ENCODE measurements around the gene ZNF598. TPM values are rescaled to one million over a fixed set of nuclear protein-coding genes. Genes with fewer than 3 reads are reported as not detected.

ZNF598 gene
- total and polyA plus RNA-seq, 4 experiments from 2014 or later = 3.1 to 49.8 (median 29.3) TPM

DNA sequence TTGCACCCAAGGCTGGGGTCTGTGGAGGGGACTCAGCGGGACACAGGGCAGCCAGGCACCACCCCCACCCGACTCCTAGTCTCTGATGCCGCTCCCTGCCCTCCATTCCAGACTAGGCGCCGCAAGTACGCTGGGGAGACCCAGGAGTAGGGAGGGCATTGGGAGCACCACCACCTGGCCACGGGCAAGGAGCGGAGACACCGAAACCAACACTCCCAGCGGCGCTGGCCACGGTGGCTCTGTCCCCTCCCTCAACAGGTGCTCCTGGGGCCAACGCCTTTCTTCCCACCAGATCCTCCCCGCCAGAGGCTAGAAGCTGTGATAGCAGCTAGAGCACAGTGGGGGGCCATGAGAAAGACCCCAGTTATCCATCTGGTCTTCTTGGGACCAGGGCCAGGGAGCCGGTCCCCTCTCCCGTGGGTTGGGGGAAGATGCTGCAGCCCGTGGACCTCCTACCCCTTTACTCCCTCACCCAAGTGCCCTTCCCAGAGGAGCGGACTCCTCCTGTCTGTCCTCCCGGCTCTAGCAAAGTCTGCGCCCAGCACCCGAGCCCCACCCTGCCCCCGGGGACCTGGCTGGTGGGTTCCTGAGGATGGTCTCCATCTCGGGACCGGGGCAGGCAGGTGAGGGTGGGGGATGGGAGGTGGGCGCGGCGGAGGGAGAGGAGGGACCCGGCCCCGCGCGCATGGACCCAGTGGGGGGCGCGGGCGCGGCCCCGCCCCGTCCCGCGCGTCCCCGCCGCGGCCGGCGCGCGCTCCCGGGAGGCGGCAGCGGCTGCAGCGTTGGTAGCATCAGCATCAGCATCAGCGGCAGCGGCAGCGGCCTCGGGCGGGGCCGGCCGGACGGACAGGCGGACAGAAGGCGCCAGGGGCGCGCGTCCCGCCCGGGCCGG, 20.2 kb downstream of the ZNF598 start, which contains the start of gene SYNGR3:
Gene SYNGR3 (plus strand): TSS at position 762 of the 892 bp plus-strand sequence. CDS start 133 bp downstream, outside the sequence.
- Histone ChIP-seq H3K36me3 (ENCODE audit: insufficient read depth, low read length) (peaks cover 4% of the 10 kb centered on the region), H3K4me3 (ENCODE audit: low read length in 2 of 2) (peak within 1 kb of the TSS; percentile 36 to 52), H3K9me3 (ENCODE audit: control insufficient read depth in 1 of 2, low read length in 2 of 2) (no peaks in the 10 kb centered on the region), H3K27me3 (ENCODE audit: insufficient read depth, low read length) (no peaks in the 10 kb centered on the region), H3K4me1 (ENCODE audit: insufficient read depth, low read length) (peaks cover 32% of the 10 kb centered on the region), H3K27ac (ENCODE audit: low read depth, low read length) (peak within 1 kb of the TSS; percentile 30)
- Mint-ChIP-seq H3K27me3 (peaks cover 6 to 7% of the 10 kb centered on the region in 2 donors), H3K27ac (peak within 1 kb of the TSS in 5 of 7 donors; percentile 64 to 89 (median 70)), H3K4me3 (peak within 1 kb of the TSS; percentile 24 to 84 (median 76)), H3K36me3 (peaks cover 6 to 10% of the 10 kb centered on the region in 2 donors), H3K9me3 (peaks cover 0 to 1% (median 0%) of the 10 kb centered on the region in 8 donors), H3K4me1 (peaks cover 9 to 33% (median 19%) of the 10 kb centered on the region in 4 donors)
- no peak for DNase-seq
- POLR2A ChIA-PET (ENCODE audit: partially characterized antibody) = interaction anchor here (1.9 to 5.7 kb wide), 5 partner anchors 19 to 166 kb away, joined by 7 to 71 read pairs (median 29); partner anchors contain the start of genes NDUFB10, RPS2, TRAF7 and ZNF598
- intact Hi-C loops (cut with micrococcal nuclease) = loop anchor here (2.0 to 5.0 kb wide), 2 partner anchors 17 to 47 kb away; partner anchors contain the start of genes MSRB1 and TBL3
- CTCF ChIA-PET (ENCODE audit: partially characterized antibody) = interaction anchor here (1.6 to 3.3 kb wide), 2 partner anchors 14 to 151 kb away, joined by 4 to 13 read pairs; no protein-coding TSS in a partner anchor

DNA sequence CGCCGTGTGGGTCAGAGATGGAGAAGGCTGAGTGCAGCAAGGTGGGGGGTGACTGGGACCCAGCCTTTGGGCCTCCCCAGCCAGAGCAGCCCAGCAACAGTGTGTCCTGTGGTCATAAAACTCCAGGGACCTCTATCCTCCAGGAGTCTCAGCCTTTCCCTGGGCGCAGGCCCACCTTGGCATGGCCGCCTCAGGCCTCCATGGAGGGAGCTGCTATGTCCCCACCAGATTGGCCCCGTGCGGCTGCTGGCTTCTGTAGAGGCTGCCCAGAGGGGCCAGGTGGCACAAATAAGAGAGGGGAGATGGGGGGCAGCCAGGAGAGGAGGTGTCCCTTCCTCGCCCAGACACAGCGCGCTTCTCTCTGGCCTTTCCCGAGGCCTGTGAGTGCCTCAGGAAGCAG, 22.4 kb downstream of the ZNF598 start:
- Histone ChIP-seq H3K27me3 (ENCODE audit: insufficient read depth, low read length) (no peaks in the 10 kb centered on the region), H3K4me1 (ENCODE audit: insufficient read depth, low read length) (peaks cover 43% of the 10 kb centered on the region), H3K4me3 (ENCODE audit: low read length in 2 of 2) (no peak overlapping the region), H3K9me3 (ENCODE audit: control insufficient read depth in 1 of 2, low read length in 2 of 2) (no peaks in the 10 kb centered on the region), H3K27ac (ENCODE audit: low read depth, low read length) (no peak overlapping the region), H3K36me3 (ENCODE audit: insufficient read depth, low read length) (peaks cover 4% of the 10 kb centered on the region)
- no peak for DNase-seq
- peak overlapping the region in 1 of 7 donors; percentile 68 for H3K27ac Mint-ChIP-seq
- H3K27me3 Mint-ChIP-seq = peaks cover 6 to 9% of the 10 kb centered on the region in 2 donors
- H3K36me3 Mint-ChIP-seq = peaks cover 6 to 10% of the 10 kb centered on the region in 2 donors
- H3K4me3 Mint-ChIP-seq = peak overlapping the region in 1 of 8 donors; percentile 60
- POLR2A ChIA-PET (ENCODE audit: partially characterized antibody) = interaction anchor here (0.8 to 7.5 kb wide), 4 partner anchors 16 to 26 kb away, joined by 3 to 99 read pairs (median 6); partner anchors contain the start of genes NDUFB10, RNF151, RPS2 and TBL3
- intact Hi-C loops (cut with micrococcal nuclease) = no loop called here
- peaks cover 10 to 43% (median 27%) of the 10 kb centered on the region in 4 donors for H3K4me1 Mint-ChIP-seq
- CTCF ChIA-PET (ENCODE audit: partially characterized antibody) = interaction anchor here (3.3 kb wide), 1 partner anchor 17 kb away, joined by 13 read pairs; no protein-coding TSS in a partner anchor
- H3K9me3 Mint-ChIP-seq = no peaks in the 10 kb centered on the region

DNA sequence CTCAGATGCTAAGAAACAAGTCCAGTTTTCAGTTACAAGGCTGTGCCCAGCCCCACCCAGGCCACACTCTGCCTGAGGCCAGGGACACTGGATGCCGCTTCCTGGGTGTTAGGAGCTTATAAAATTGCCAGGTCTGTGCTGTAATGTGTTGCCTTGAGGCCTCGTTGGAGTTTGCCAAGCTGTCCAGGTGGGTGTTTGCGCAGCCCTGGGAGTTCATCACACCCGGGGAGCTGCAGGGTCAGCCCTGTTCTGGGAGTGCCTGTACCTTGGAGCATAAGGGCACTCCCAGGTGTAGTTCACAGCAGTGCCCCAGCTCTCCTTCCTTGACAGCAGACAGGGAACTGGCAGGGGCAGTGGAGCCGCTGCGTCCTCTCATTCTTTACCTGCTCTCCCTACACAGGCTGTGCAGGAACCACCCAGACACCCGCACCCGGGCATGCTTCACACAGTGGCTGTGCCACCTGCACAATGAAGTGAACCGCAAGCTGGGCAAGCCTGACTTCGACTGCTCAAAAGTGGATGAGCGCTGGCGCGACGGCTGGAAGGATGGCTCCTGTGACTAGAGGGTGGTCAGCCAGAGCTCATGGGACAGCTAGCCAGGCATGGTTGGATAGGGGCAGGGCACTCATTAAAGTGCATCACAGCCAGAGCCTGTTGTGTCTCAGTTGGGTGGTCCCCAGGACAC, 24.0 kb downstream of the ZNF598 start:
- Mint-ChIP-seq H3K9me3 (no peaks in the 10 kb centered on the region), H3K36me3 (peaks cover 6 to 10% of the 10 kb centered on the region in 2 donors), H3K4me3 (peak overlapping the region in 7 of 8 donors; percentile 6 to 79 (median 77)), H3K27ac (peak overlapping the region in 3 of 7 donors; percentile 54 to 69 (median 55)), H3K27me3 (peaks cover 14 to 16% of the 10 kb centered on the region in 2 donors), H3K4me1 (peaks cover 6 to 33% (median 20%) of the 10 kb centered on the region in 4 donors)
- Histone ChIP-seq H3K4me1 (ENCODE audit: insufficient read depth, low read length) (peaks cover 31% of the 10 kb centered on the region), H3K9me3 (ENCODE audit: control insufficient read depth in 1 of 2, low read length in 2 of 2) (no peaks in the 10 kb centered on the region), H3K4me3 (ENCODE audit: low read length in 2 of 2) (no peak overlapping the region), H3K36me3 (ENCODE audit: insufficient read depth, low read length) (peaks cover 4% of the 10 kb centered on the region), H3K27me3 (ENCODE audit: insufficient read depth, low read length) (peaks cover 15% of the 10 kb centered on the region), H3K27ac (ENCODE audit: low read depth, low read length) (no peak overlapping the region)
- no peak for DNase-seq
- intact Hi-C loops (cut with micrococcal nuclease) = no loop called here
- ChIA-PET CTCF (ENCODE audit: partially characterized antibody) (interaction anchor here (2.1 kb wide), 1 partner anchor 18 kb away, joined by 8 read pairs; no protein-coding TSS in a partner anchor), POLR2A (ENCODE audit: partially characterized antibody) (interaction anchor here (1.1 to 7.5 kb wide), 5 partner anchors 9 to 229 kb away, joined by 3 to 99 read pairs (median 4); partner anchors contain the start of genes NDUFB10, PGP, RNF151 and RPS2)

DNA sequence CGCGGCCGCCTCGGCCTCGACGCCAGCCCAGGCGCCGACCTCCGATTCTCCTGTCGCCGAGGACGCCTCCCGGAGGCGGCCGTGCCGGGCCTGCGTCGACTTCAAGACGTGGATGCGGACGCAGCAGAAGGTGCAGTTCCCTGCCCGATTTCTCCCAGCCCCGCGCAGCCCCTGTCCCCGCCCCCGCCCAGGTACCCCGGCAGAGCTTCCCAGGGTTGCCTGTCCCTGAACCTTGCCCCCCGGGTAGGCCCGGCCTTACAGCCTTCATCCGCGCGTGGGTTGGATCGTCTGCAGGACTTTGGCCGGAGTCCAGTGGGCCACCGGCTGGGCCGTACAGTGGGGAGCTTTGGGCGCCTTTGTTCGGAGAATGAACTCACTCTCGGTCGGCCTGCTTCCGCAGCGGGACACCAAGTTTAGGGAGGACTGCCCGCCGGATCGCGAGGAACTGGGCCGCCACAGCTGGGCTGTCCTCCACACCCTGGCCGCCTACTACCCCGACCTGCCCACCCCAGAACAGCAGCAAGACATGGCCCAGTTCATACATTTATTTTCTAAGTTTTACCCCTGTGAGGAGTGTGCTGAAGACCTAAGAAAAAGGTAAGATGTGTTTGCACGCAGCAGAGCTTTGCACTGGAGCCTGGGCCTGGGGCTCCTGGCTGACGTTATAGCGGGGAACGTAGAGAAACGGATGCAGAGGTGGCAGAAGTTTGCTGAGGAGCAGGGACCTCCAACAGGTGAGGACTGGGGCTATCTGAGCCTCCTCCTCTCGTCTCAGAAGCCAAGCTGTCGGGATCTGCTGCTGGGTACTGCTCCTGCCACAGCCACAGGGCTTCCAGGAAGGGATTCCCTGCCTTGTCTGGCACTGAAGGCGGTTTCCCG, 25.0 kb downstream of the ZNF598 start:
- peaks cover 6 to 30% (median 18%) of the 10 kb centered on the region in 4 donors for H3K4me1 Mint-ChIP-seq
- Histone ChIP-seq H3K27me3 (ENCODE audit: insufficient read depth, low read length) (peaks cover 20% of the 10 kb centered on the region), H3K27ac (ENCODE audit: low read depth, low read length) (peak overlapping the region; percentile 57), H3K4me3 (ENCODE audit: low read length in 2 of 2) (peak overlapping the region in 1 of 2 donors; percentile 64), H3K4me1 (ENCODE audit: insufficient read depth, low read length) (peaks cover 27% of the 10 kb centered on the region), H3K36me3 (ENCODE audit: insufficient read depth, low read length) (peaks cover 4% of the 10 kb centered on the region), H3K9me3 (ENCODE audit: control insufficient read depth in 1 of 2, low read length in 2 of 2) (no peaks in the 10 kb centered on the region)
- intact Hi-C loops (cut with micrococcal nuclease) = loop anchor here (1.0 kb wide), 3 partner anchors 8 to 171 kb away; partner anchors contain the start of genes NDUFB10 and TRAF7
- H3K36me3 Mint-ChIP-seq = peaks cover 6 to 10% of the 10 kb centered on the region in 2 donors
- ChIA-PET POLR2A (ENCODE audit: partially characterized antibody) (interaction anchor here (0.8 to 7.5 kb wide), 5 partner anchors 13 to 230 kb away, joined by 3 to 99 read pairs (median 4); partner anchors contain the start of genes NDUFB10, PGP, PKD1 and RNF151), CTCF (ENCODE audit: partially characterized antibody) (interaction anchor here (2.1 kb wide), 1 partner anchor 19 kb away, joined by 8 read pairs; no protein-coding TSS in a partner anchor)
- H3K27me3 Mint-ChIP-seq = peaks cover 14 to 16% of the 10 kb centered on the region in 2 donors
- peak overlapping the region; percentile 57 to 89 (median 78) for H3K27ac Mint-ChIP-seq
- H3K4me3 Mint-ChIP-seq = peak overlapping the region; percentile 75 to 89 (median 78)
- no peaks in the 10 kb centered on the region for H3K9me3 Mint-ChIP-seq
- no peak for DNase-seq

DNA sequence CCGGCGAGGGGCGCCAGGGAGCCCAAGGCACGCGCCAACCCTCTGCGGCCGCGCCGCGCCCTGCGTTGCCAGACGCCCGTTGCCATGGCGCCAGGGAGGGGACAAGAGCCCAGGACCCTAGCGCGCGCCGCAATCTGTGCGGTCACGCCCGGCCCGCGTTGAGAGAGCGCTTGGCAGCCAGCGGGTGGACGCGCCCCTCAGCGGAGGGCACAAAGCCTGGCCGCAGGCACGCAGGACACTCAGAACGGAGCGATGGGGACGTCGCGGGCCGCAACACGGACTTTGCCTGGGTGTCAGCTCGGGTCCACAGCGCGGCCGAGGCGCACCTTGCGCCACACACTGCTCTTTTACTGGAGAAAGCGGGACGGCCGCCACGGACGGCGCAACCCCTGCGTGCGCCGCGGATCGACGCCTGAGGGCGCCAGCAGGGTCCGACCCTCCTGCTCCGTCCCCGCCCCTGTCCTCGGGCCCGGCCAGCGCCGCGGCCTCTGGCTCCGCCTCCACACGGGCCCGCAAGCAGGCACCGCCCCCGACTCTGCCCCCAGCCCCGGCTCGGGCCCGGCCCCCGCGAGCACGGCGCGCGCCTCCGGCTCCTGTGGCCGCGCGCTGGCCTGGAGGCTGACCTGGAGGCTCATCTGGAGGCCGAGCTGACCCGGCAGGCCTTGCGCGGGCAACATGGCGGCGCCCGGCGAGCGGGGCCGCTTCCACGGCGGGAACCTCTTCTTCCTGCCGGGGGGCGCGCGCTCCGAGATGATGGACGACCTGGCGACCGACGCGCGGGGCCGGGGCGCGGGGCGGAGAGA, 25.9 kb downstream of the ZNF598 start, which contains the start of gene GFER:
Gene GFER (plus strand): TSS at position 650 of the 803 bp plus-strand sequence. CDS start 26 bp downstream, at position 676.
- Mint-ChIP-seq H3K27ac (peak within 1 kb of the TSS; percentile 57 to 91 (median 86)), H3K4me3 (peak within 1 kb of the TSS; percentile 78 to 89 (median 86)), H3K4me1 (peaks cover 4 to 22% (median 15%) of the 10 kb centered on the region in 4 donors), H3K27me3 (peaks cover 11 to 14% of the 10 kb centered on the region in 2 donors), H3K36me3 (peaks cover 6 to 10% of the 10 kb centered on the region in 2 donors), H3K9me3 (no peaks in the 10 kb centered on the region)
- intact Hi-C loops (cut with micrococcal nuclease) = loop anchor here (1.0 kb wide), 3 partner anchors 9 to 172 kb away; partner anchors contain the start of genes NDUFB10 and TRAF7
- peaks cover 4% of the 10 kb centered on the region for H3K36me3 ChIP-seq (ENCODE audit: insufficient read depth, low read length)
- peak; percentile 47 to 70 (median 63) for DNase-seq
- POLR2A ChIA-PET (ENCODE audit: partially characterized antibody) = interaction anchor here (0.8 to 7.5 kb wide), 4 partner anchors 12 to 152 kb away, joined by 4 to 99 read pairs (median 32); partner anchors contain the start of genes NDUFB10, PKD1, RNF151 and RPS2
- H3K4me3 ChIP-seq (ENCODE audit: low read length in 2 of 2) = peak within 1 kb of the TSS; percentile 52 to 64
- CTCF ChIA-PET (ENCODE audit: partially characterized antibody) = interaction anchor here (1.4 to 2.1 kb wide), 2 partner anchors 20 kb away, joined by 4 to 8 read pairs; no protein-coding TSS in a partner anchor
- peaks cover 22% of the 10 kb centered on the region for H3K4me1 ChIP-seq (ENCODE audit: insufficient read depth, low read length)
- H3K27ac ChIP-seq (ENCODE audit: low read depth, low read length) = peak within 1 kb of the TSS; percentile 57
- no peaks in the 10 kb centered on the region for H3K9me3 ChIP-seq (ENCODE audit: control insufficient read depth in 1 of 2, low read length in 2 of 2)
- H3K27me3 ChIP-seq (ENCODE audit: insufficient read depth, low read length) = peaks cover 20% of the 10 kb centered on the region

All from CD4-positive, alpha-beta memory T cell (primary cell).